Measurements from ENCODE around the gene TTC34.
"Not testable (repeated sequence)": the region's sequence is repeated elsewhere in the genome, so short reads cannot be mapped to it uniquely, and the experiment has no call there.

Gene TTC34

GRCh38 chr1:2795926-2796325, 5.6 kb downstream of the TTC34 start:
- no peak for DNase-seq

DNA sequence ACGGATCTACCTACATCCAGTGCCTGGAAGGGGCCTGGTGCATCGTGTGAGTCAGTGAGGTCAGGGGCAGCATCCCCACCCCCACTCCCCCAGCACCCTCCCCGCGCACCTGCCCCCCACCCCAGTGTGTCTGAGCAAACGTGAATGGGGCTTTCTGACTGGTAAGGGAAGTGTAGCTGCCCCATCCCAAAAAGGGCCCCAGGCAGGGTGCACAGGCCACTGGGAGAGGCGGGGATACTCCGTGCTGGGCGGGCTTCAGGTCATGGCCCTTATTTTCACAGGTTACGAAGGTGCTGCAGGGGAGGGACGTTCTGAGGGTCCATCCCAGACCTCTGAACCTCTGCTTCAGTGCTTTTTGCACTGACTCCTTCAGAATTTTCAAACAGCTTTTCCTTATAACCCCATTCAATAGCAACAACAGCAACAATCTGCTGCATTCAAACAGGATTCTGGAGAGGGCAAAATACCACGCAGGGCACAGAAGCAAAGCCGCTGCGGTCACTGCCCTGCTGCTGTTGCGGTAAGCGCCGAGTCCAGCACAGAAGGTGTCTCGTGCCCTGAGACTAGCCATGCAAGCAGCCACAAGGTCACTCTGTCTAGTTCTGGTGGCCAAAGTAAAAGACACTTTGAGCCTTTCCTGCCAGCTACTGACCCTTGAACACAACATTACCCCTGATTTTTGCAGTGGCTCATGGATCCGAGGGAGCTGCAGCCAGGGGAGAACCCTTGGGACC, 10.3 kb downstream of the TTC34 start:
- no peak for DNase-seq

DNA sequence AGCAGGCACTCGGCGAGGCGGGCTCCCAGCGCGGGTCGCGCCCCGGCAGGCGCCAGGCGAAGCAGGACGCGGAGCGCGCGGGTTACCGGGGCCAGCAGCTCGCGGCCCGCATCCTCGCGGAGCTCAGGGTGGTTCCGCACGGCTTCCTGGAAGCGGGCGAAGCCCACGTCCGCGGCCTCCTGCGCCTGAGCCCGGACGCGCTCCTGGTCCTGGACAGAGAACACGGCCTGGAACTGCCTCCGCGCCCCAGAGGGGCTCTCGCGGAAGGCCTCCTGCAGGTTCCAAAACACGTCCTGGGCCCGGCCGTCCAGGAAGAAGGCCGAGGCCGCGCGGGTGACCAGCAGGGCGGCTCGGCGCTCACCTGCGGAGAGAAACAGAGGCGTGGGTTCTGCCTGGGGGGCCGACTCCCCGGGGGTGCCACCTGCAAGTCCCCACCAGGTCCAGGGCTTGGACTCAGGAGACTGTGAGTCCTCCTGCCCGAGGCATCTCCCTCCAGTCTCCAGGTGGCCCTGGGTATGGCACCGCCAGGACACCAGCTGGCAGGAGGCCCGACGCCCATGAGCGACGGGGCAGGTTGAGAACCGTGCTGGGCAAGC, 11.4 kb downstream of the TTC34 start:
- DNase-seq = no peak

DNA sequence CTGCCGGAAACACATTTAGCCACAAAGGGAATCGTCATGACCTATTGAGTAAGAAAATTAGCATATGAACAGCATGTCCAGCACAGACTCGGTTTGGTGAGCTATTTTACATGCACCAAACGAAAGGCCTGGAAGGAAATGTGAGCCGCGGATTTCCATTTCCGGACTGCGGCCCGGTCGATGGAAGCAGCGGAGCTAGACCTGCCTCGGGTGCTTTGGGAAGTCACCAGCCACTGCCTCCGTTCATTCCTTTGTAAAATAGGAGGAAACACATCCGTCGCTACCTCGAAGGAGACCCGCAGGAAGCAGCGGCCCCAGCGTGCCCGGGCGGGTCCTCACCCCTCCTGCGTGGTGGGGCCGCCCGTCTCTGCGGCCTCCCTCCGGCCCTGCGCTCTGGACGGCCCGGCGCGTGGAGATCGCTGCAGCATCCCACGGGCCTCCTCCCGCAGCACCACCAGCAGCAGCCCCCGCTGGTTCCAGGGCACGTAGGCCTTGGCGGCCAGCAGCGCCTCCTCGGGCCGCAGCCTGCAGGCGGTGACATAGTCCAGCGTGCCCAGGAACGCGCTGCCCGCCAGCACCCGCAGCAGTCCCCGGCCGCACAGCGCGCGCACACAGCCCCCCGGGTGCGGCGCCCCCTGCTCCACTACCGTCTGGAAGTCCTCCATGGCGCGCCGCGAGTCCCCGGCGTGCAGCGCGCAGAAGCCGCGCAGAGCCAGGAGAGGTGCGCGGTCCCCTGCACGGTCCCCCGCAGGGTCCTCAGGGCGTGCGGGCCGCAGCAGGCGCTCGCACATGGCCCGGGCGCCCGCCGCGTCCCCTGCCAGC, 12.1 kb downstream of the TTC34 start:
- DNase-seq = no peak

- DNase-seq = no peak
Observed at GRCh38 chr1:2788506-2789163, 12.9 kb downstream of the TTC34 start.

DNA sequence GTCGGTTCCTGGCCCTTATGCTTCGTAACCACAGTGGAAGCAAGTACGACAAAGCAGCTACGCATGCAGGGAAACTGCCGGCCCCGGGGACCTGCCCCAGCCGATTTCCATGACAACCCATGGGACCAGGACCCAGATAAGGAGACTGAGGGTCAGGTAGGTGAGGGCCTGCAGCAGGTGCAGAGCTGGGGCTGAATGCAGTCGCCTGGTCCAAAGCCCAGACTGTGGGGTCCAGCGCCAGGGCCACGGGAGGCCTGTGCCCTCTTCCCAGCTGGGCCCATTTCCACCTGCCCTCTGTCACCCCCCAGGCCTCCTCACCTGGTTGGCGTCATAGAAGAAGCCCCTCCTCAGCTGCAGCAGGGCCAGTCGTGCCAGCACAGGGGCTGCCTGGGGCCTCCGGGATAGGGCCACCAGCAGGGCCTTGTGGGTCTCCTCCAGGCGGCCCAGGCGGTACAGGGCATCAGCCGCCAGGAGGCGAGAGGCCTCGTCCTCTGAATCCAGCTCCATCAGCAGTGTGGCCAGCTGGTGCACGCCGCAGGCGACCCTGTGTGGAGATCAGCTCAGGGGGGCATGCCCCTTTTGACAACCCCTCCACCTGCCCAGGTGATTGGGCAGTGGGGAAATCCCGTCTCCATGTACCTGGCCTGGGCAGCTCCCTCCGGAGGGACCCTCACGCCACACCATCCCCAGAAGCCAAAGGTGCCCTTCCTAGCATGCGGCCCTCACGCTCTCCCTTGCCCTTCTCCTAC, 14.2 kb downstream of the TTC34 start:
- DNase-seq = no peak

- no peak for DNase-seq
Observed at GRCh38 chr1:2786329-2787162, 14.9 kb downstream of the TTC34 start.

GRCh38 chr1:2785631-2786328, 15.7 kb downstream of the TTC34 start:
- no peak for DNase-seq

- DNase-seq = no peak
Observed at GRCh38 chr1:2784854-2785630, 16.5 kb downstream of the TTC34 start.

- DNase-seq = no peak
Observed at GRCh38 chr1:2783435-2784397, 17.8 kb downstream of the TTC34 start.

DNA sequence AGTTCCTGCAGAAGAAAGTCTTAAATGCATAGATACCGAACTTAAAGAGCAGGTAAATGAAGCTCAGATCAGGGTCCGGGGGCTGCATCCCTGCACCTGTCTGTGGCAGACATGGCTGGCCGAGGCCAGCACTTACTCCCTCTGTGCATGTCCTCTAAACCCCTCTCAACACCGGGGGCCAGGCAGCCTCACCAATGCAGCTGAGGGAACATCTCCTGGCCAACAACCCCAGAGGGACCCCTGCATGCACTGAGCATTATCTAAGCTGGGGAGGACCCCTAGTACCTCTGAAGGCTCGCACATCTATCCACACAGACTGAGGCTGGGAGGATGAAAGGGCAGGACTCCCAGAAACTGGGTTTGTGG, 18.4 kb downstream of the TTC34 start:
- no peak for DNase-seq

DNA sequence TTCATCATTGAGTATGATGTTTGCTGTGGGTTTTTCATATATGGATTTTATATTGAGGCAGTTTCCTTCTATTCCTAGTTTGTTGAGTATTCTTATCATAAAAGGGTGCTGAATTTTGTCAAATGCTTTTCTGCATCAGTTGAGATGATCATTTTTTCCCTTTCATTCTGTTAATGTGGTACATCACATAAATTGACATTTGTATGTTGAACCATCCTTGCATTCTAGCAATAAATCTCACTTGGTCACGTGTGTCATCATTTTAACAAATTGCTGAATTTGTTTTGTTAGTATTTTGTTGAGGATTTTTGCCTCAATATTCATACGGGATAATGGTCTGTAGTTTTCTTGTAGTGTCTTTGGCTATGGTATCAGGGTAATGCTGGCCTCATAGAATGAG, 19.9 kb downstream of the TTC34 start:
- no peak for DNase-seq

GRCh38 chr1:2778220-2778592, 23.3 kb downstream of the TTC34 start:
- DNase-seq = peak; percentile 63

- no peak for DNase-seq
Observed at GRCh38 chr1:2777424-2778219, 23.9 kb downstream of the TTC34 start.

DNA sequence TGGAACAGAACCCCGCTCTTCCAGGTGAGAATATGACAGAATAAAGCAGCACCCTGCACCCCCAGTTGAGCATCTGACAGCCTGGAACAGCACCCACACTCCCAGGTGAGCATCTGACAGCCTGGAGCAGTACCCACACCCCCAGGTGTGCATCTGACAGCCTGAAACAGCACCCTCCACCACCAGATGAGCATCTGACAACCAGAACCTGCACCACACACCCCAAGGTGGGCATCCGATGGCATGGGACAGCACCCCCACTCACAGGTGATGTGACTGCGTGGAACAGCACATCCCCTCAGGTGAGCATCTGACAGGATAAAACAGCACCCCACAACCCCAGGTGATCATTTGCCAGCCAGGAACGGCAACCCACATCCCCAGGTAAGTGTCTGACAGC, 26.2 kb downstream of the TTC34 start:
- not testable (repeated sequence) for DNase-seq

DNA sequence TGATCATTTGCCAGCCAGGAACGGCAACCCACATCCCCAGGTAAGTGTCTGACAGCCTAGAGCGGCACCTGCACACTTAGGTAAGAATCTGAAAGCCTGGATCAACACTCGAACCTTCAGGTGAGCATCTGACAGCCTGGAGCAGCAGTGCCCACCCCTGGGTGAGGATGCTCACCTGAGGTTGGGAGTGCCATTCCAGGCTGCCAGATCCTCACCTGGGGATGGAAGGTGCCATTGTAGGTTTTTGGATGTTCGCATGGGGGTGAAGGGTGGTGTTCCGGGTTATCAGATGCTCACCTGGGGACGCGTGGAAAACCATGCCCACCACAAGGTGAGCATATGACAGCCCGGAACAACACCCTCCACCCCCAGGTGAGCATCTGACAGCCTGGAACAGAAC, 33.4 kb downstream of the TTC34 start:
- not testable (repeated sequence) for DNase-seq

DNA sequence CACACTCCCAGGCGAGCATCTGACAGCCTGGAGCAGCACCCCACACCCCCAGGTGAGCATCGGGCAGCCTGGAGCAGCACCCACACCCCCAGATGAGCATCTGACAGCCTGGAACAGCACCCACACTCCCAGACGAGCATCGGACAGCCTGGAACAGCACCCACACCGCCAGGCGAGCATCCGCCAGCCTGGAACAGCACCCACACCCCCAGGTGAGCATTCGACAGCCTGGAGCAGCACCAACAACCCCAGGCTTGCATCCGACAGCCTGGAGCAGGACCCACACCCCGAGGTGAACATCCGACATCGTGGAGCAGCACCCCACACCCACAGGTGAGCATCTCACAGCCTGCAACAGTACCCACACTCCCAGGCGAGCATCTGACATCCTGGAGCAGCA, 42.1 kb downstream of the TTC34 start:
- not testable (repeated sequence) for DNase-seq

- not testable (repeated sequence) for DNase-seq
Observed at GRCh38 chr1:2757519-2757918, 44.0 kb downstream of the TTC34 start.
